ENCODE results near the gene DRP2.
"Not testable (repeated sequence)": the region's sequence is repeated elsewhere in the genome, so short reads cannot be mapped to it uniquely, and the experiment has no call there.

The DRP2 gene, protein sequence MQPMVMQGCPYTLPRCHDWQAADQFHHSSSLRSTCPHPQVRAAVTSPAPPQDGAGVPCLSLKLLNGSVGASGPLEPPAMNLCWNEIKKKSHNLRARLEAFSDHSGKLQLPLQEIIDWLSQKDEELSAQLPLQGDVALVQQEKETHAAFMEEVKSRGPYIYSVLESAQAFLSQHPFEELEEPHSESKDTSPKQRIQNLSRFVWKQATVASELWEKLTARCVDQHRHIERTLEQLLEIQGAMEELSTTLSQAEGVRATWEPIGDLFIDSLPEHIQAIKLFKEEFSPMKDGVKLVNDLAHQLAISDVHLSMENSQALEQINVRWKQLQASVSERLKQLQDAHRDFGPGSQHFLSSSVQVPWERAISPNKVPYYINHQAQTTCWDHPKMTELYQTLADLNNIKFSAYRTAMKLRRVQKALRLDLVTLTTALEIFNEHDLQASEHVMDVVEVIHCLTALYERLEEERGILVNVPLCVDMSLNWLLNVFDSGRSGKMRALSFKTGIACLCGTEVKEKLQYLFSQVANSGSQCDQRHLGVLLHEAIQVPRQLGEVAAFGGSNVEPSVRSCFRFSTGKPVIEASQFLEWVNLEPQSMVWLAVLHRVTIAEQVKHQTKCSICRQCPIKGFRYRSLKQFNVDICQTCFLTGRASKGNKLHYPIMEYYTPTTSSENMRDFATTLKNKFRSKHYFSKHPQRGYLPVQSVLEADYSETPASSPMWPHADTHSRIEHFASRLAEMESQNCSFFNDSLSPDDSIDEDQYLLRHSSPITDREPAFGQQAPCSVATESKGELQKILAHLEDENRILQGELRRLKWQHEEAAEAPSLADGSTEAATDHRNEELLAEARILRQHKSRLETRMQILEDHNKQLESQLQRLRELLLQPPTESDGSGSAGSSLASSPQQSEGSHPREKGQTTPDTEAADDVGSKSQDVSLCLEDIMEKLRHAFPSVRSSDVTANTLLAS

DNA sequence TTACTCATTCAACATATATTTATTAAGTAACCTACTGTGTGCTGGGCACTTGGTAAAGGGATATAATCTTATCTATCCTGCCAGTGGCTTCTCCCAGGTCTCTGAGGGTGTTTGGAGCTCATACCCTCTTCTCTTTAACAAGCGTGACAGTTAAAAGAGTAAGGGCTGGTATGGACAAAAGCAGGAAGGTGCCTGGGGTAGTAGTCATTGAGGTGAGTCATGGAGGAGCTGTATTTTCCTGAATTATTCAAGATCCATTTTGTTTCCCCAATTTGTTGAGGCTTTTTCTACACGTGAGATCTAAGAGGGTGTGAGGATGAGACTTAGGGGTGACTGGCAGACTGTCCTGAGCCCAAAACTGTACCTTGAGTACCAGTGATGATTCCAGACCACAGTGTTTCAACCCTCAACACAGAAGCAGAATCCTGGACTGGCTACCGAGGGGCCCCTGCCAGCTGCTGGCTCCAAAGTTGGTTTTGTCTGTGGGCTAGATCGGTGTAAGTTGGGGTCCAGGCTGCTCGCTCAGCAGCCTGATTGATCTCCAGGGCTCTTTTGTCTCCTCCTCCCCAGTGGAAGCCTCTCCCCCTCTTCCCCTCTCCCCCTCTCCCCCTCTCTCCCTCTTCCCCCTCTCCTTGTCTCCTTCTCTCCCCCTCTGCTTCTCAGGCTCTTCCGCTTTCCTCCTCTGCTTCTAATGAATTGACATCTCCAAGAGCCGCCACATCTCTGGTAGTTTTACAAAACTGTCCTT is at the start of gene DRP2:
TSS of gene DRP2 (plus strand) at position 671 of the 748 bp plus-strand sequence. CDS start 11,862 bp downstream, outside the sequence.
- no peak within 1 kb of the TSS for H3K4me3 ChIP-seq (ENCODE audit: low read depth, low read length)
- no peak for DNase-seq (ENCODE audit: low read depth)
- TF ChIP-seq CTCF (IDR thresholded peaks at IDR 0.05; ENCODE audit: control insufficient read depth, extremely low read depth, insufficient read depth) = no peak

DNA sequence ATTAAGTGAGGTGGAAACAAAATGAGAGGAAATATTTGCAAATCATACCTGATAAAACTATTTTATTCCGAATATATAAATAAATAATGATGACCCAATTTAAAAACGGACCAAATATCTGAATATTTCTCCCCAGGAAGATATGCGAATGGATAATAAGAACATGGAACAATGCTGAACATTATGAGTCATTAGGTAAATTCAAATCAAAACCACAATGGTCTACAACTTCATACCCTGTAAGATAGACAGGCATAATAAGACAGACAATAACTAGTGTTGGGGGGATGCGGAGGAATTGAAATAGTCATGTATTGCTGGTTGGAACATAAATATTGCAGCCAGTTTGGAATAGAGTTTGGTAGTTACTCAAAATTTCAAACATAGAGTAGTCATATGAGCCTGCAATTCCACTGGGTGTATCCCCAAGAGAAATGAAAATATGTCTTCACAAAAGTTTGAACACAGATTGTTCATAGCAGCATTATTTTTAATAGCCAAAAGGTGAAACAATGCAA is 47.6 kb upstream of the DRP2 start:
- DNase-seq (ENCODE audit: low read depth) = no peak
- H3K4me3 ChIP-seq (ENCODE audit: low read depth, low read length) = no peak overlapping the region
- TF ChIP-seq CTCF (IDR thresholded peaks at IDR 0.05; ENCODE audit: control insufficient read depth, extremely low read depth, insufficient read depth) = no peak

GRCh38 chrX:101176439-101176838 is 43.1 kb upstream of the DRP2 start:
- H3K4me3 ChIP-seq (ENCODE audit: low read depth, low read length) = no peak overlapping the region
- no peak for DNase-seq (ENCODE audit: low read depth)
- no peak for TF ChIP-seq CTCF (IDR thresholded peaks at IDR 0.05; ENCODE audit: control insufficient read depth, extremely low read depth, insufficient read depth)

- not testable (repeated sequence) for DNase-seq (ENCODE audit: low read depth); H3K4me3 ChIP-seq (ENCODE audit: low read depth, low read length)
Observed at GRCh38 chrX:101184876-101185275, 34.7 kb upstream of the DRP2 start.

GRCh38 chrX:101187961-101188360 is 31.6 kb upstream of the DRP2 start:
- DNase-seq (ENCODE audit: low read depth); H3K4me3 ChIP-seq (ENCODE audit: low read depth, low read length): not testable (repeated sequence)

- TF ChIP-seq CTCF (IDR thresholded peaks at IDR 0.05; ENCODE audit: control insufficient read depth, extremely low read depth, insufficient read depth) = no peak
- no peak for DNase-seq (ENCODE audit: low read depth)
- H3K4me3 ChIP-seq (ENCODE audit: low read depth, low read length) = no peak overlapping the region
Observed at GRCh38 chrX:101190736-101191135, 28.9 kb upstream of the DRP2 start.

DNA sequence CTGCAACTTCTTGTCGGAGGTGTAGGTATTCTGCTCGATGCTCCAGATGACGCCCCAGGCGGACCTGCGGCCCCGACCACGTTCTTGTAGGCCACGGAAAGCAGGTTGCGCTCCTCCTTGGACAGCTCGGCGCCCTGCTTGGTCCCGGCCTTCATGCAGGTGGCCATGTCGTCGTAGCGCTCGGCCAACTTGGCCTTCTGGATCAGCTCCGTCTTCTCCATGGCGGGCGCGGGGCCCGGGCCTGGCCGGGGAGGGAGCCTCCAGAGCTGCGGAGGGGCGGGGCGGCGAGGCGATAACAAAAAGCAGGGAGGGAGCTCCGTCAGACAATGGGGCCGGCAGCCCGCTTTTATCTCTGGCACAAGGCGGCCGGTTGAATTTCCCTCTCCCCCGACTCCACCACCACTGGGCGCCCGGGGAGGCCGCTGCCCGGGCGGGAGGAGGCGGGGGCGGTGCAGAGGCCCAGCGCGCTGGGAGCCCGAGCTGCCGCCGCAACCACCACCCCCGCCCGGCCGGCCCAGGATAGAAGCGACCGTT is 28.3 kb upstream of the DRP2 start:
- TF ChIP-seq CTCF (IDR thresholded peaks at IDR 0.05; ENCODE audit: control insufficient read depth, extremely low read depth, insufficient read depth) = no peak
- DNase-seq (ENCODE audit: low read depth) = no peak
- H3K4me3 ChIP-seq (ENCODE audit: low read depth, low read length) = no peak overlapping the region

Data from LNCaP clone FGC (cell line).